Measurements from ENCODE around the gene SLC25A21.

GRCh38 chr14:36847366-36847765 is 325.0 kb downstream of the SLC25A21 start:
- TF ChIP-seq POLR2AphosphoS5 (IDR thresholded peaks at IDR 0.05; ENCODE audit: low read depth, low read length) = no peak
- TF ChIP-seq TAF1 (IDR thresholded peaks at IDR 0.05; ENCODE audit: borderline replicate concordance, low read depth, low read length) = no peak
- TF ChIP-seq POLR2A (IDR thresholded peaks at IDR 0.05; ENCODE audit: low read depth, low read length) = no peak
